Suprapubic skin (tissue), 4 donors: Measurements from ENCODE around the gene TNFAIP3. TPM values are rescaled to one million over a fixed set of nuclear protein-coding genes. Genes with fewer than 3 reads are reported as not detected.

Source experiments
- DNase-seq, 2 donors: peaks; one replicate each; pipeline ENCODE4 v3.0.0-alpha.2; 2019; ENCODE audit warnings: low spot score in 2 of 2
- H3K27ac ChIP-seq: fragments of 200-600 bp; sonication (generic); one replicate; pipeline ENCODE4 v1.5.1; 2019
- H3K27me3 ChIP-seq: fragments of 200-600 bp; sonication (generic); one replicate; pipeline ENCODE4 v1.5.1; 2019
- H3K36me3 ChIP-seq: fragments of 200-600 bp; sonication (generic); one replicate; pipeline ENCODE4 v1.5.1; 2019
- H3K4me1 ChIP-seq: fragments of 200-600 bp; sonication (generic); one replicate; pipeline ENCODE4 v1.5.1; 2019
- H3K4me3 ChIP-seq: fragments of 200-600 bp; sonication (generic); one replicate; pipeline ENCODE4 v1.5.1; 2019; ENCODE audit warnings: mild to moderate bottlenecking
- H3K9me3 ChIP-seq: fragments of 200-600 bp; sonication (generic); one replicate; pipeline ENCODE4 v1.5.1; 2019
- EP300 ChIP-seq: sonication (generic); formaldehyde crosslinking; IDR thresholded peaks from one replicate; pipeline ENCODE4 v1.6.1; 2017; ENCODE audit warnings: antibody characterized with exemption
- POLR2A ChIP-seq, 2 donors: fragments of 450-650 bp; IDR thresholded peaks; one replicate each; pipeline ENCODE4 v1.6.1; 2017; ENCODE audit warnings: antibody characterized with exemption in 2 of 2, mild to moderate bottlenecking in 2 of 2, moderate library complexity in 2 of 2
- POLR2AphosphoS5 ChIP-seq, 3 donors: sonication (generic); formaldehyde crosslinking; IDR thresholded peaks; one replicate each; pipeline ENCODE4 v1.6.1; 2017; ENCODE audit warnings: antibody characterized with exemption in 3 of 3
- WGBS: methylation state at CpG from one replicate; pipeline ENCODE4 v1.1.5; 2018; 5-methylcytosine and 5-hydroxymethylcytosine counted together
- total RNA-seq, 4 donors: library from RNA; depleted of rRNA; stranded (reverse); fragments of >200 nt; gene quantifications; one replicate each; pipeline ENCODE4 v1.1.0, GENCODE V29; 2016
- TF ChIP-seq, protein P1 (sequence below), 2 donors: fragments of 200-600 bp in 1 of 2; fragments of 450-650 bp in 1 of 2; sonication (generic) in 1 of 2; IDR thresholded peaks; one replicate each; pipeline ENCODE4 v1.5.1; 2016 to 2019; ENCODE audit warnings: antibody characterized with exemption in 2 of 2, mild to moderate bottlenecking in 1 of 2, moderate library complexity in 1 of 2

Gene TNFAIP3
- total RNA-seq, 4 donors from 2014 or later, result 64.1 to 146 (median 111) TPM

DNA sequence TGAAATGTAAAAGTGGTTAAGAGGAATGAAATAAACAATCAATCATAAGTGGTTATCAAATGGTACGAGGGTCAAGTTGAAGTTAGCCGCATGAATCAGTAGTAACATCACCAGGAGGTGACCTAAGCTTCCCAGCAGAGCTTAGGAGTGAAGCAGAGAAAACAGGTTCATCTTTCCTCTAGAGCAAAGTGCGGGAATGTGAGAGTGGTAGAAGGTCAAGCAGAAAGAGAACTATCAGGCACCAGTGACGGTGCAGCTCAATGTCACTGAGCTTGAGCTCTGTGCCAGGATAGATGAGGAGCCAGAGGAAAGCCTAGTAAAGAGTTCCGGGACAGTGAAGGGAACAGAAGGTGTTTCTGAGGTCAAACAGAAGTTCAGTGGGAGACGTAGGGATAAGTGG lies 20.8 kb upstream of the TNFAIP3 start:
- no peak for DNase-seq
- no peak overlapping the region for H3K4me3 ChIP-seq
- H3K4me1 ChIP-seq, result peaks cover 13% of the 10 kb centered on the region
- 81% methylated on average over 6 of the region's 6 CpGs for WGBS
- H3K27ac ChIP-seq, result no peak overlapping the region
- H3K9me3 ChIP-seq, result no peaks in the 10 kb centered on the region
- H3K27me3 ChIP-seq, result no peaks in the 10 kb centered on the region
- H3K36me3 ChIP-seq, result no peaks in the 10 kb centered on the region
- TF ChIP-seq EP300 (no peak), POLR2A (IDR thresholded peaks at IDR 0.05) (no peak), POLR2AphosphoS5 (IDR thresholded peaks at IDR 0.05) (no peak)
- TF ChIP-seq, protein P1, sequence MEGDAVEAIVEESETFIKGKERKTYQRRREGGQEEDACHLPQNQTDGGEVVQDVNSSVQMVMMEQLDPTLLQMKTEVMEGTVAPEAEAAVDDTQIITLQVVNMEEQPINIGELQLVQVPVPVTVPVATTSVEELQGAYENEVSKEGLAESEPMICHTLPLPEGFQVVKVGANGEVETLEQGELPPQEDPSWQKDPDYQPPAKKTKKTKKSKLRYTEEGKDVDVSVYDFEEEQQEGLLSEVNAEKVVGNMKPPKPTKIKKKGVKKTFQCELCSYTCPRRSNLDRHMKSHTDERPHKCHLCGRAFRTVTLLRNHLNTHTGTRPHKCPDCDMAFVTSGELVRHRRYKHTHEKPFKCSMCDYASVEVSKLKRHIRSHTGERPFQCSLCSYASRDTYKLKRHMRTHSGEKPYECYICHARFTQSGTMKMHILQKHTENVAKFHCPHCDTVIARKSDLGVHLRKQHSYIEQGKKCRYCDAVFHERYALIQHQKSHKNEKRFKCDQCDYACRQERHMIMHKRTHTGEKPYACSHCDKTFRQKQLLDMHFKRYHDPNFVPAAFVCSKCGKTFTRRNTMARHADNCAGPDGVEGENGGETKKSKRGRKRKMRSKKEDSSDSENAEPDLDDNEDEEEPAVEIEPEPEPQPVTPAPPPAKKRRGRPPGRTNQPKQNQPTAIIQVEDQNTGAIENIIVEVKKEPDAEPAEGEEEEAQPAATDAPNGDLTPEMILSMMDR (IDR thresholded peaks at IDR 0.05), result no peak

DNA sequence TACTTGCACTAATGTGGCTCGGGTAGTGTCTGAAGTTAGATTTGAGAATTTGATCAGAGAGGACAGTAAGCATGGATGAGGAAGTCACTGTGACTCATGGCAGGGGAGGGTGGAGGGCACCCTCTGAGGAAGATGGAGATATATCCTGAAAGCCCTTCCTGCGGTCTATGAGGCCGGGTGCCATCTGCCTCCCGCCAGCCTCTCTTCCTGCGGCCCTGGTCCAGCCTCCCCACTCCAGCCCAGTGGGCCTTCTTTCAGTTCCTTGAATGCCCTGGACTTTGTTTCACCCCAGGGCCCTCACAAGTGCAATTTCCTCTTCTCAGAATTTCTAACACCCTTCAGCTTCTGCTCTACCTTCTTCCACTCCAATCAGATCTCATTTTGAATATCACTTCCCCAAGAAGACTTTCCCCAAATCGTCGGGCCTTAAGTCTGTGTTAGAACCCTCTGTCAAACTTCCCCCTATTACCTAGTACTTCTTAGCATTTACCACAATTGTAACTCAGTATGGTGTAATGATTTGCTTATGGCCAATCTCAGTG lies 20.2 kb upstream of the TNFAIP3 start:
- H3K4me3 ChIP-seq, result no peak overlapping the region
- DNase-seq, result no peak
- H3K27me3 ChIP-seq, result no peaks in the 10 kb centered on the region
- no peaks in the 10 kb centered on the region for H3K9me3 ChIP-seq
- H3K36me3 ChIP-seq, result no peaks in the 10 kb centered on the region
- no peak for TF ChIP-seq EP300
- TF ChIP-seq, protein P1 (IDR thresholded peaks at IDR 0.05), result no peak
- no peak for TF ChIP-seq POLR2A (IDR thresholded peaks at IDR 0.05)
- no peak for TF ChIP-seq POLR2AphosphoS5 (IDR thresholded peaks at IDR 0.05)
- 78% methylated on average over 7 of the region's 7 CpGs for WGBS
- H3K4me1 ChIP-seq, result peaks cover 13% of the 10 kb centered on the region
- H3K27ac ChIP-seq, result no peak overlapping the region

DNA sequence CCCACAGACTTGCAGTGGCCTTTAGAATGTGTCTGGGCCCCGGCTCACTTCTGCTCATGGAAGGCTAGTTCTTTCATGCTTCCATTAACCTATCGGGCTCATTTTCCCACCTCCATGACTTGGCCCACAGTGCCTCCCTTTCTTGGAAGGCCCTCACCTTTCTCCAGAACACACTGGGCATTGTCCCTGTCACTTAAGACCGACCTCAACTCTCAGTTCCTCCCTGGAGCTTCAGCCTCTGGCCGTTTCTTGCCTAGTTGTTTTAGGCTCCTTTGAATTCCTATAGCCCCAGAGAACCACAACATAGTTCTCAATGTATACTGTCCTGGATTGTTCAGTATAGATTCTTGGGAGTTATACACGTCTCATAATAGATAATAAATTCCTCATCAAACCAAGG lies 19.3 kb upstream of the TNFAIP3 start:
- DNase-seq, result no peak
- Histone ChIP-seq H3K4me3 (no peak overlapping the region), H3K9me3 (no peaks in the 10 kb centered on the region), H3K27me3 (no peaks in the 10 kb centered on the region), H3K4me1 (peaks cover 13% of the 10 kb centered on the region), H3K27ac (no peak overlapping the region), H3K36me3 (no peaks in the 10 kb centered on the region)
- TF ChIP-seq POLR2A (IDR thresholded peaks at IDR 0.05) (no peak), EP300 (no peak), POLR2AphosphoS5 (IDR thresholded peaks at IDR 0.05) (no peak)
- TF ChIP-seq, protein P1 (IDR thresholded peaks at IDR 0.05), result no peak
- 92% methylated on average over 5 of the region's 5 CpGs for WGBS

DNA sequence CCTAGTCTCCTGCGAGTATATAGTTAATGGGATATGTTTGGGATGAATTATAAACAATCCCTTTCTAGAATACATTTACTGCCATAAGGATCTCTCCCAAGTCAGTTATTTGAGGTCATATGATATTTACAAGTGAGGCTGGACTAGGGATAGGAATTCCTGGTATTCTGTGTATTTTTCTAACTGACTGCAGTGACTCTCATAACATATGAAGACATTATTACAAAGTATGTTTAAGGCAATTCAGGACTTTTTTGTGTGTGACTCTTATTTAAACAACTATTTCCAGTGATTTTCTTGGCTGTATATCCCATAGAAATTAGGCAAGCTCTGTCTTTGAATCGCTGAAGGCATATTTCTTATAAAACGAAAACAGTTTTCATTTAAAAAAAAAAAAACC lies 18.4 kb upstream of the TNFAIP3 start:
- H3K4me3 ChIP-seq, result no peak overlapping the region
- DNase-seq, result no peak
- no peak overlapping the region for H3K27ac ChIP-seq
- no peaks in the 10 kb centered on the region for H3K9me3 ChIP-seq
- no peaks in the 10 kb centered on the region for H3K27me3 ChIP-seq
- WGBS, result 59% methylated on average over 3 of the region's 3 CpGs
- TF ChIP-seq POLR2A (IDR thresholded peaks at IDR 0.05), result no peak
- no peak for TF ChIP-seq POLR2AphosphoS5 (IDR thresholded peaks at IDR 0.05)
- TF ChIP-seq, protein P1 (IDR thresholded peaks at IDR 0.05), result no peak
- no peak for TF ChIP-seq EP300
- H3K4me1 ChIP-seq, result peaks cover 13% of the 10 kb centered on the region
- no peaks in the 10 kb centered on the region for H3K36me3 ChIP-seq

DNA sequence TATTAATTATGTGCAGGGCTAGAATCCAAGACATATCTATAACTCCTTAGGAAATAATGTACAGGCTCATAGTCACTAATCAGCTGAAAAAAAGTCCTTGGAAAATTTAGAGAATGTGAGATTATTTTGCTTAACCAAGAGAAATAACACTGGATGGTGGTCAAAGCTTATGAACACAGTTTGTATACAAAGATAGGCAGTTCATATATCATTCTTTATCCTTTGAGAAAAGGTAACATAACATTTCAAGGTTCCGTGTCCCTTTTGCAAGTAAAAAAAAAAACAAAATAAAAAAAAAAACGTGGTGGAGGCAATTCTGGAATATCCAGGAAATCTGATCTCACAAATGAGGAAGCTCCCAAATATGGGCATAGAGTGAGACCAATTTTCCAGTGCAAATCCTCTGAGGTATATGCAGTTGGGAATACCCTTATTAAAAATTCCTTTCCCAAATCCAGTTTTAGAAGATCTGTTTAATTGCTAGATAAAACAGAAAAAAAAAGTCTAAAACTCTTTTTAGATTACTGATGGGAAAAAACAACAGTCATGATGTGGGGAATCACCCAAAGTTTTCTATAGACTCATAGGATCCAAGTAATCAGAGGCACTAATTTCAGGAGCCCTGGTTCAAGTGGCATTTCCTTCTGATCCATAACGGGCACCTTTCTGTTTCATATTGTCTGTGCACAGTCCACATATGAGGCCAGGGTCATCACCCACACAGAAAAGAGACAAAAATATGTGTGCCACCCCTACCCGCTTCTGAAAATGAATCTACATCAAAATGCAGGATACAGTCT lies 17.7 kb upstream of the TNFAIP3 start:
- H3K9me3 ChIP-seq, result no peaks in the 10 kb centered on the region
- no peak for DNase-seq
- H3K27me3 ChIP-seq, result no peaks in the 10 kb centered on the region
- H3K4me3 ChIP-seq, result no peak overlapping the region
- WGBS, result 36% methylated on average over 4 of the region's 4 CpGs
- no peak overlapping the region for H3K27ac ChIP-seq
- TF ChIP-seq POLR2AphosphoS5 (IDR thresholded peaks at IDR 0.05) (no peak), POLR2A (IDR thresholded peaks at IDR 0.05) (no peak), EP300 (no peak)
- TF ChIP-seq, protein P1 (IDR thresholded peaks at IDR 0.05), result no peak
- H3K4me1 ChIP-seq, result peaks cover 13% of the 10 kb centered on the region
- no peaks in the 10 kb centered on the region for H3K36me3 ChIP-seq
